ENCODE results near the gene YOD1. TPM values are rescaled to one million over a fixed set of nuclear protein-coding genes. Genes with fewer than 3 reads are reported as not detected.

YOD1 gene
- total RNA-seq, 4 donors from 2014 or later: 9.0 to 17.5 (median 12.0) TPM

DNA sequence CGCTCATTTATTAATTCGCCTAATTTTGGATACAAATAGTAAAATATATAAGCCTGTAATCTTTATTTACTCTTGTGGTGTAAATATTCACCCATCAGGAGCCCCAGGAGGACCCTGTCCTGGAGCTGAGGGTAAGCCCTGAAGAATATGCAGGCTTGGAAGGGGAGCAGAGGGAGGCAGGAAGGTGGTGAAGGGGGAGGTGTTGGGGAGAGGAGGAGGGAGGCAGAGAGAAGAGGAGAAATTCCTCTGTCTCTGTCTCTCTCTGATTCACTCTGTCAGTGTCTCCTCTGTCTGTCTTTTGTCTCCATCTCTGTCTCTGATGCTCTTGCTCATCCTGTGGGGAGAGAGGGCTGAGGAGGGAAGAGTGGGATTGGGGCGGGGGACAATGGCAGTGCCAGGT lies 34.9 kb upstream of the YOD1 start:
- in situ Hi-C loops (cut with MboI; ENCODE audit: low pct_ligation_motif_present in 1 of 4, low pct_unique_long_range_greater_than_20kb in 1 of 4, low sequenced_read_pairs in 3 of 4) (loop anchor here in 3 of 4 donors (5.0 to 25.0 kb wide), 5 partner anchors 316 to 426 kb away; partner anchors contain the start of gene CR1 (in 2 of the 3)), intact Hi-C loops (cut with DNase I; ENCODE audit: low total_unique reads) (loop anchor here (10.0 kb wide), 1 partner anchor 319 kb away; no protein-coding TSS in a partner anchor)
- peaks cover 0 to 17% (median 13%) of the 10 kb centered on the region in 4 donors for H3K4me1 ChIP-seq
- no peaks in the 10 kb centered on the region for H3K9me3 ChIP-seq
- TF ChIP-seq POLR2AphosphoS5 (IDR thresholded peaks at IDR 0.05) (no peak), EP300 (IDR thresholded peaks at IDR 0.05; ENCODE audit: low read depth) (no peak), POLR2A (IDR thresholded peaks at IDR 0.05) (no peak)
- TF ChIP-seq, protein P1, sequence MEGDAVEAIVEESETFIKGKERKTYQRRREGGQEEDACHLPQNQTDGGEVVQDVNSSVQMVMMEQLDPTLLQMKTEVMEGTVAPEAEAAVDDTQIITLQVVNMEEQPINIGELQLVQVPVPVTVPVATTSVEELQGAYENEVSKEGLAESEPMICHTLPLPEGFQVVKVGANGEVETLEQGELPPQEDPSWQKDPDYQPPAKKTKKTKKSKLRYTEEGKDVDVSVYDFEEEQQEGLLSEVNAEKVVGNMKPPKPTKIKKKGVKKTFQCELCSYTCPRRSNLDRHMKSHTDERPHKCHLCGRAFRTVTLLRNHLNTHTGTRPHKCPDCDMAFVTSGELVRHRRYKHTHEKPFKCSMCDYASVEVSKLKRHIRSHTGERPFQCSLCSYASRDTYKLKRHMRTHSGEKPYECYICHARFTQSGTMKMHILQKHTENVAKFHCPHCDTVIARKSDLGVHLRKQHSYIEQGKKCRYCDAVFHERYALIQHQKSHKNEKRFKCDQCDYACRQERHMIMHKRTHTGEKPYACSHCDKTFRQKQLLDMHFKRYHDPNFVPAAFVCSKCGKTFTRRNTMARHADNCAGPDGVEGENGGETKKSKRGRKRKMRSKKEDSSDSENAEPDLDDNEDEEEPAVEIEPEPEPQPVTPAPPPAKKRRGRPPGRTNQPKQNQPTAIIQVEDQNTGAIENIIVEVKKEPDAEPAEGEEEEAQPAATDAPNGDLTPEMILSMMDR (IDR thresholded peaks at IDR 0.05): no peak
- WGBS, 2 donors (ENCODE audit: low coverage in 1 of 2): 33 to 72% methylated on average over 1 to 3 of the region's 3 CpGs
- H3K27ac ChIP-seq: no peak overlapping the region
- DNase-seq: no peak
- H3K4me3 ChIP-seq: no peak overlapping the region
- no peaks in the 10 kb centered on the region for H3K27me3 ChIP-seq
- H3K36me3 ChIP-seq: no peaks in the 10 kb centered on the region

DNA sequence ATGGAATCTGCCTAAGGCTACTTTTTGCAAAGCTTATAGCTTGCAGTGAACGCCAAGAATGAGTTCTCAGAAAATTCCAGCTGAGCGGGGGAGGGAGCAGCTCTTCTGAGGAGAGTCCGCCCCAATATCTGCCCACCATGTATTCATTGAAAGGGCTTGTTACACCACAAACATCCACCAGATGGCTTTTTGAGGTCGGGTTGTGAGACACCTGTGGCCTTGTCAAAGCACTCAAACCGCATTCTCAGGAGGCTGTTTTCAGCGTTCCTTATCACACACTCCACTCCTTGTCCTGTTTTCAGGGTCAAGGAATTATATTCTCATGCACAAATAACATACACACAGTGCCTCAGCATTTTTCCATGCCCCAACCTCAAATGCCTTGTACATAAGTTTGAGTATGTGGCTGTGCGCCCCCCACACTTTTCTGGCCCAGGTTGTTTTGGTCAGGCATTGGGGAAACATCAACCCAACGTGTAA lies 33.7 kb upstream of the YOD1 start:
- WGBS, 2 donors (ENCODE audit: low coverage in 1 of 2): 25 to 26% methylated on average over 7 to 8 of the region's 8 CpGs
- TF ChIP-seq, protein P1 (IDR thresholded peaks at IDR 0.05): peak; percentile 56 to 84 (median 60)
- TF ChIP-seq POLR2AphosphoS5 (IDR thresholded peaks at IDR 0.05) (no peak), POLR2A (IDR thresholded peaks at IDR 0.05) (no peak)
- Histone ChIP-seq H3K27ac (no peak overlapping the region), H3K36me3 (no peaks in the 10 kb centered on the region), H3K9me3 (no peaks in the 10 kb centered on the region), H3K4me1 (peaks cover 0 to 14% (median 12%) of the 10 kb centered on the region in 4 donors), H3K4me3 (no peak overlapping the region), H3K27me3 (no peaks in the 10 kb centered on the region)
- DNase-seq: peak; percentile 58
- in situ Hi-C loops (cut with MboI; ENCODE audit: low pct_ligation_motif_present in 1 of 4, low pct_unique_long_range_greater_than_20kb in 1 of 4, low sequenced_read_pairs in 3 of 4) (loop anchor here in 3 of 4 donors (5.0 to 25.0 kb wide), 5 partner anchors 318 to 428 kb away; partner anchors contain the start of gene CR1 (in 2 of the 3)), intact Hi-C loops (cut with DNase I; ENCODE audit: low total_unique reads) (loop anchor here (10.0 kb wide), 1 partner anchor 320 kb away; no protein-coding TSS in a partner anchor)

DNA sequence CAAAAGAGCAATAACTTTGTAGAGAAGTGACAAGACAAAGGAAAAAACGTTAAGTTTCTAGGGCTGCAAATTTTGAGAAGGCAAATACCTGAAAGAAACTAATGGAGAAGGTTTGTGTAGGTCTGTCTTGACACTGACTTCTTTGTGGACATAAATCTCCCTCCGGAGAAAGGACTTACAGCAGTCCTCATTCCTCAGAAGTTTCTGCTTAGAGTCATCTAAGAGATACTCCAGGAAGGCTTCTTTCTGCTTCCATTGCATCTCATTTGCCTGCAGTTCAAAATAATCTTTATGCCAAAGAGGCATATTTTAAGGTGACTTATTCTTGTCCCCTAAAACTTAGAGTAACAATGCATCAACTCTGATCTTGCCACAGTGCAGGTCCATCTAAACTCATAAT lies 33.2 kb upstream of the YOD1 start:
- intact Hi-C loops (cut with DNase I; ENCODE audit: low total_unique reads) (loop anchor here (10.0 kb wide), 1 partner anchor 321 kb away; no protein-coding TSS in a partner anchor), in situ Hi-C loops (cut with MboI; ENCODE audit: low pct_ligation_motif_present in 1 of 4, low pct_unique_long_range_greater_than_20kb in 1 of 4, low sequenced_read_pairs in 3 of 4) (loop anchor here in 3 of 4 donors (10.0 to 25.0 kb wide), 3 partner anchors 321 to 428 kb away; partner anchors contain the start of gene CR1 (in 2 of the 3))
- Histone ChIP-seq H3K4me3 (no peak overlapping the region), H3K36me3 (peaks cover 0 to 2% (median 0%) of the 10 kb centered on the region in 4 donors), H3K27ac (no peak overlapping the region), H3K9me3 (no peaks in the 10 kb centered on the region), H3K4me1 (peaks cover 0 to 10% (median 8%) of the 10 kb centered on the region in 4 donors), H3K27me3 (no peaks in the 10 kb centered on the region)
- no peak for TF ChIP-seq EP300 (IDR thresholded peaks at IDR 0.05; ENCODE audit: low read depth)
- TF ChIP-seq POLR2AphosphoS5 (IDR thresholded peaks at IDR 0.05): no peak
- TF ChIP-seq, protein P1 (IDR thresholded peaks at IDR 0.05): no peak
- no peak for TF ChIP-seq POLR2A (IDR thresholded peaks at IDR 0.05)
- no peak for DNase-seq
- WGBS, 2 donors (ENCODE audit: low coverage in 1 of 2): 50 to 56% methylated on average over 1 to 2 of the region's 2 CpGs

DNA sequence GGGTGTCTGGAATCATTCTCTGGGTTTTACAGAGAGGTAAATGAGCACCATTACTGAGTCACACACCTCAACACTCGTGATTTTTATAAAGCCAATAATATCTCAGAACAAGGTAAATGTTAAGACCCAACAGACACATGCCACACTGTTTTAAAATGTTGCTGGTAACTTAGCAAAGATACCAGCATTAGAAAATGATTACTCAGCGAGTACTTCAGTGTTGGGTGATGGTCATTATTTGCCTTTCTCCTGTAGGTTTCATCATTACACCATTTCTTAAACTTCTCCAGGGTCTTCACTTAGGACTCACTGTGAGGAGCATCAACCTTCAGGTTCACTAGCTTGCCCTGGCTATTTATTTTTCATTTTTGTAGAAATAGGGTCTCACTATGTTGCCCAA lies 30.8 kb upstream of the YOD1 start:
- no peak for DNase-seq
- TF ChIP-seq POLR2A (IDR thresholded peaks at IDR 0.05) (no peak), EP300 (IDR thresholded peaks at IDR 0.05; ENCODE audit: low read depth) (no peak), POLR2AphosphoS5 (IDR thresholded peaks at IDR 0.05) (no peak)
- TF ChIP-seq, protein P1 (IDR thresholded peaks at IDR 0.05): no peak

More for the DNA sequence above, 30.8 kb upstream of the YOD1 start:
- in situ Hi-C loops (cut with MboI; ENCODE audit: low pct_ligation_motif_present in 1 of 4, low pct_unique_long_range_greater_than_20kb in 1 of 4, low sequenced_read_pairs in 3 of 4) (loop anchor here in 3 of 4 donors (10.0 to 25.0 kb wide), 3 partner anchors 323 to 430 kb away; partner anchors contain the start of gene CR1 (in 2 of the 3)), intact Hi-C loops (cut with DNase I; ENCODE audit: low total_unique reads) (loop anchor here (10.0 kb wide), 1 partner anchor 323 kb away; no protein-coding TSS in a partner anchor)
- 74 to 100% methylated on average over 1 to 2 of the region's 2 CpGs for WGBS, 2 donors (ENCODE audit: low coverage in 1 of 2)
- Histone ChIP-seq H3K9me3 (no peaks in the 10 kb centered on the region), H3K27me3 (no peaks in the 10 kb centered on the region), H3K4me1 (peaks cover 0 to 13% (median 4%) of the 10 kb centered on the region in 4 donors), H3K27ac (no peak overlapping the region), H3K36me3 (peaks cover 0 to 5% (median 0%) of the 10 kb centered on the region in 4 donors), H3K4me3 (no peak overlapping the region)
